ENCODE measurements around the gene KCNH1.
"Not testable (repeated sequence)": the region's sequence is repeated elsewhere in the genome, so short reads cannot be mapped to it uniquely, and the experiment has no call there.

KCNH1 gene

GRCh38 chr1:210663730-210664573, 470.0 kb downstream of the KCNH1 start:
- no peak for TF ChIP-seq JUND (IDR thresholded peaks at IDR 0.05; ENCODE audit: low read depth)
- DNase-seq (ENCODE audit: low read depth in 1 of 2, low spot score in 1 of 2), result no peak
- in situ Hi-C loops (cut with HindIII; ENCODE audit: low pct_unique_long_range_greater_than_20kb, low sequenced_read_pairs), result no loop called here

GRCh38 chr1:210662291-210663050, 471.5 kb downstream of the KCNH1 start:
- in situ Hi-C loops (cut with HindIII; ENCODE audit: low pct_unique_long_range_greater_than_20kb, low sequenced_read_pairs), result no loop called here
- no peak for TF ChIP-seq JUND (IDR thresholded peaks at IDR 0.05; ENCODE audit: low read depth)
- no peak for DNase-seq (ENCODE audit: low read depth in 1 of 2, low spot score in 1 of 2)

GRCh38 chr1:210661520-210661919, 472.4 kb downstream of the KCNH1 start:
- in situ Hi-C loops (cut with HindIII; ENCODE audit: low pct_unique_long_range_greater_than_20kb, low sequenced_read_pairs); DNase-seq (ENCODE audit: low read depth in 1 of 2, low spot score in 1 of 2): not testable (repeated sequence)

- DNase-seq (ENCODE audit: low read depth in 1 of 2, low spot score in 1 of 2), result no peak
- no peak for TF ChIP-seq JUND (IDR thresholded peaks at IDR 0.05; ENCODE audit: low read depth)
- in situ Hi-C loops (cut with HindIII; ENCODE audit: low pct_unique_long_range_greater_than_20kb, low sequenced_read_pairs), result no loop called here
These were observed 476.1 kb downstream of the KCNH1 start for GRCh38 chr1:210657806-210658205.

GRCh38 chr1:210655511-210655910, 478.4 kb downstream of the KCNH1 start:
- DNase-seq (ENCODE audit: low read depth in 1 of 2, low spot score in 1 of 2), result no peak
- in situ Hi-C loops (cut with HindIII; ENCODE audit: low pct_unique_long_range_greater_than_20kb, low sequenced_read_pairs), result no loop called here
- no peak for TF ChIP-seq JUND (IDR thresholded peaks at IDR 0.05; ENCODE audit: low read depth)

GRCh38 chr1:210654176-210654981, 479.6 kb downstream of the KCNH1 start:
- TF ChIP-seq JUND (IDR thresholded peaks at IDR 0.05; ENCODE audit: low read depth), result no peak
- in situ Hi-C loops (cut with HindIII; ENCODE audit: low pct_unique_long_range_greater_than_20kb, low sequenced_read_pairs), result no loop called here
- no peak for DNase-seq (ENCODE audit: low read depth in 1 of 2, low spot score in 1 of 2)

GRCh38 chr1:210653771-210654170, 480.2 kb downstream of the KCNH1 start:
- no peak for TF ChIP-seq JUND (IDR thresholded peaks at IDR 0.05; ENCODE audit: low read depth)
- peak in 1 of 2 experiments; percentile 15 for DNase-seq (ENCODE audit: low read depth in 1 of 2, low spot score in 1 of 2)
- in situ Hi-C loops (cut with HindIII; ENCODE audit: low pct_unique_long_range_greater_than_20kb, low sequenced_read_pairs), result no loop called here

GRCh38 chr1:210652329-210652954, 481.5 kb downstream of the KCNH1 start:
- TF ChIP-seq JUND (IDR thresholded peaks at IDR 0.05; ENCODE audit: low read depth), result no peak
- no peak for DNase-seq (ENCODE audit: low read depth in 1 of 2, low spot score in 1 of 2)
- in situ Hi-C loops (cut with HindIII; ENCODE audit: low pct_unique_long_range_greater_than_20kb, low sequenced_read_pairs), result no loop called here

GRCh38 chr1:210650403-210650802, 483.5 kb downstream of the KCNH1 start:
- in situ Hi-C loops (cut with HindIII; ENCODE audit: low pct_unique_long_range_greater_than_20kb, low sequenced_read_pairs), result no loop called here
- no peak for TF ChIP-seq JUND (IDR thresholded peaks at IDR 0.05; ENCODE audit: low read depth)
- DNase-seq (ENCODE audit: low read depth in 1 of 2, low spot score in 1 of 2), result no peak

GRCh38 chr1:210648588-210649269, 485.2 kb downstream of the KCNH1 start:
- no peak for TF ChIP-seq JUND (IDR thresholded peaks at IDR 0.05; ENCODE audit: low read depth)
- no peak for DNase-seq (ENCODE audit: low read depth in 1 of 2, low spot score in 1 of 2)
- in situ Hi-C loops (cut with HindIII; ENCODE audit: low pct_unique_long_range_greater_than_20kb, low sequenced_read_pairs), result no loop called here

GRCh38 chr1:210647406-210648333, 486.3 kb downstream of the KCNH1 start:
- in situ Hi-C loops (cut with HindIII; ENCODE audit: low pct_unique_long_range_greater_than_20kb, low sequenced_read_pairs), result no loop called here
- no peak for TF ChIP-seq JUND (IDR thresholded peaks at IDR 0.05; ENCODE audit: low read depth)
- DNase-seq (ENCODE audit: low read depth in 1 of 2, low spot score in 1 of 2), result no peak

Data from T47D (cell line).